Measurements from ENCODE around the gene SRGAP1. TPM values are rescaled to one million over a fixed set of nuclear protein-coding genes. Genes with fewer than 3 reads are reported as not detected.

The SRGAP1 gene
- total RNA-seq, 2 experiments from 2014 or later = 0.02 to 0.21 TPM

GRCh38 chr12:63814146-63814772 is 30.2 kb upstream of the SRGAP1 start:
- intact Hi-C loops (cut with DNase I, micrococcal nuclease) = no loop called here
- CTCF ChIA-PET = interaction anchor here (0.6 to 0.7 kb wide), 2 partner anchors 40 to 432 kb away, joined by 3 read pairs; no protein-coding TSS in a partner anchor
- DNase-seq (no peak), ATAC-seq (peak; percentile 49)
- H3K9me3 Mint-ChIP-seq (ENCODE audit: low read depth) = no peaks in the 10 kb centered on the region
- H3K4me3 Mint-ChIP-seq = no peak overlapping the region
- H3K4me1 Mint-ChIP-seq = peaks cover 21% of the 10 kb centered on the region
- H3K27ac Mint-ChIP-seq = no peak overlapping the region
- H3K36me3 Mint-ChIP-seq (ENCODE audit: low read depth) = no peaks in the 10 kb centered on the region
- peaks cover 10% of the 10 kb centered on the region for H3K27me3 Mint-ChIP-seq
- POLR2A ChIA-PET = interaction anchor here (0.6 kb wide), 1 partner anchor 565 kb away, joined by 5 read pairs; no protein-coding TSS in a partner anchor

DNA sequence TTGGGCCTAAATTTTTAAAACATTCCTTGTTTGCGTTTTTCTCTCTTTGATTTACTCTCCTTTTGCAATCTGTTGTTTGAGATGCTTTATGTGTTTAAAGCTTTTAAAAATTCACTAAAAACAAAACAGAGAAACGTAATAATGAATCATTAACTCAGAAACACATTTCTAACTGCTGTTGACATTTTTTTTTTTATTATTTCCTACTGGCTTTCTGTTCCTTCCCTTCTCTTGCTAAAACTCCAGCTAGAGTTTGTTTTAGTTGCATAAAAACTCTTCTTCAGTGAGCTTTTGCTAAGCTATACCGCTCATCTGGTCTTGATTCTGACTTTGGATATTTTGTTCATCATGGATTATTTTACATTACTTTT is 29.0 kb upstream of the SRGAP1 start:
- H3K36me3 Mint-ChIP-seq (ENCODE audit: low read depth) = peaks cover 1% of the 10 kb centered on the region
- H3K9me3 Mint-ChIP-seq (ENCODE audit: low read depth) = peaks cover 2% of the 10 kb centered on the region
- peak overlapping the region; percentile 23 for H3K27ac Mint-ChIP-seq
- H3K27me3 Mint-ChIP-seq = peaks cover 20% of the 10 kb centered on the region
- ChIA-PET CTCF (interaction anchor here (0.6 kb wide), 1 partner anchor 439 kb away, joined by 3 read pairs; no protein-coding TSS in a partner anchor), POLR2A (no interaction called here)
- H3K4me1 Mint-ChIP-seq = peaks cover 21% of the 10 kb centered on the region
- DNase-seq (no peak), ATAC-seq (no peak)
- no peak overlapping the region for H3K4me3 Mint-ChIP-seq
- intact Hi-C loops (cut with DNase I, micrococcal nuclease) = no loop called here

- Mint-ChIP-seq H3K27ac (no peak overlapping the region), H3K9me3 (ENCODE audit: low read depth) (peaks cover 2% of the 10 kb centered on the region), H3K4me1 (peaks cover 21% of the 10 kb centered on the region), H3K4me3 (no peak overlapping the region), H3K36me3 (ENCODE audit: low read depth) (peaks cover 1% of the 10 kb centered on the region), H3K27me3 (peaks cover 22% of the 10 kb centered on the region)
- POLR2A ChIA-PET = no interaction called here
- DNase-seq (no peak), ATAC-seq (no peak)
- intact Hi-C loops (cut with DNase I, micrococcal nuclease) = no loop called here
- CTCF ChIA-PET = no interaction called here
Measured at GRCh38 chr12:63816031-63816430, 28.5 kb upstream of the SRGAP1 start.

DNA sequence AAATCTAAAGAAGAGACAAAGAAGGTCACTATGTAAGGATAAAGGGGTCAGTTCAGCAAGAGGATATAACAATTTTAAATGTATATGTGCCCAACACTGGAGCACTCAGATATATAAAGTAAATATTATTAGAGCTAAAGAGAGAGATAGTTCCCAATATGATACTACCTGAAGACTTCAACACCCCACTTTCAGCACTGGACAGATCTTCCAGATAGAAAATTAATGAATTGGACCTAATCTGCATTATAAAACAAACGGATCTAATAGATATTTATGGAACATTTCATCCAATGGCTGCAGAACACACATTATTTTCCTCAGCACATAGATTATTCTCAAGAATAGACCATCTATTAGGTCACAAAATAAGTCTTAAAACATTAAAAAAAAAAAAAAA is 24.1 kb upstream of the SRGAP1 start:
- ChIA-PET CTCF (no interaction called here), POLR2A (no interaction called here)
- H3K4me3 Mint-ChIP-seq = no peak overlapping the region
- peaks cover 1% of the 10 kb centered on the region for H3K36me3 Mint-ChIP-seq (ENCODE audit: low read depth)
- no peak for ATAC-seq
- H3K27ac Mint-ChIP-seq = no peak overlapping the region
- H3K9me3 Mint-ChIP-seq (ENCODE audit: low read depth) = peaks cover 2% of the 10 kb centered on the region
- peaks cover 13% of the 10 kb centered on the region for H3K4me1 Mint-ChIP-seq
- intact Hi-C loops (cut with DNase I, micrococcal nuclease) = no loop called here
- no peak for DNase-seq
- H3K27me3 Mint-ChIP-seq = peaks cover 34% of the 10 kb centered on the region

DNA sequence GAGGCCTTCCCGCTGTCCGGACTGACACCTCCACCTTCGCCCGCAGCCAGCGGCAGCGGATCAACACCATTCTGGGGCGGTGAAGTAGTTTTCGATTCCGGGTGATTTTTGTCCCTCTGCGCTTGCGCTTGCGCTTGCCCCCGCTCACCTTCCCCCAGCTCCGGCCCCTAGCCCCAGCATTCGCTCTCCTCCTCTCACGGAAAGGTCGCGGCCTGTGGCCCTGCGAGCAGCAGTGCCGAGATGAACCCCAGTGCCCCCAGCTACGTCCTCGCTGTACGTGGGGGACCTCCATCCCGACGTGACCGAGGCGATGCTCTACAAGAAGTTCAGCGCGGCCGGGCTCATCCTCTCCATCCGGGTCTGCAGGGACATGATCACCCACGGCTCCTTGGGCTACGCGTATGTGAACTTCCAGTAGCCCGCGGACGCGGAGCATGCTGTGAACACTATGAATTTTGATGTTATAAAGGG is 22.7 kb upstream of the SRGAP1 start:
- ATAC-seq (peak; percentile 64), DNase-seq (peak; percentile 36)
- H3K27me3 Mint-ChIP-seq = peaks cover 34% of the 10 kb centered on the region
- CTCF ChIA-PET = interaction anchor here (0.8 to 1.3 kb wide), 3 partner anchors 18 to 148 kb away, joined by 3 read pairs; partner anchors contain the start of gene SRGAP1
- H3K4me3 Mint-ChIP-seq = peak overlapping the region; percentile 62
- peaks cover 2% of the 10 kb centered on the region for H3K9me3 Mint-ChIP-seq (ENCODE audit: low read depth)
- peaks cover 6% of the 10 kb centered on the region for H3K4me1 Mint-ChIP-seq
- H3K36me3 Mint-ChIP-seq (ENCODE audit: low read depth) = peaks cover 1% of the 10 kb centered on the region
- POLR2A ChIA-PET = no interaction called here
- intact Hi-C loops (cut with DNase I, micrococcal nuclease) = no loop called here
- H3K27ac Mint-ChIP-seq = peak overlapping the region; percentile 64

- ChIA-PET POLR2A (no interaction called here), CTCF (interaction anchor here (0.6 to 1.3 kb wide), 2 partner anchors 17 to 483 kb away, joined by 3 read pairs; no protein-coding TSS in a partner anchor)
- H3K9me3 Mint-ChIP-seq (ENCODE audit: low read depth) = peaks cover 2% of the 10 kb centered on the region
- peaks cover 1% of the 10 kb centered on the region for H3K36me3 Mint-ChIP-seq (ENCODE audit: low read depth)
- intact Hi-C loops (cut with DNase I, micrococcal nuclease) = no loop called here
- no peak overlapping the region for H3K4me3 Mint-ChIP-seq
- peaks cover 30% of the 10 kb centered on the region for H3K27me3 Mint-ChIP-seq
- H3K27ac Mint-ChIP-seq = no peak overlapping the region
- H3K4me1 Mint-ChIP-seq = peaks cover 6% of the 10 kb centered on the region
- no peak for ATAC-seq
- DNase-seq = no peak
Measured at GRCh38 chr12:63822352-63822751, 22.1 kb upstream of the SRGAP1 start.

DNA sequence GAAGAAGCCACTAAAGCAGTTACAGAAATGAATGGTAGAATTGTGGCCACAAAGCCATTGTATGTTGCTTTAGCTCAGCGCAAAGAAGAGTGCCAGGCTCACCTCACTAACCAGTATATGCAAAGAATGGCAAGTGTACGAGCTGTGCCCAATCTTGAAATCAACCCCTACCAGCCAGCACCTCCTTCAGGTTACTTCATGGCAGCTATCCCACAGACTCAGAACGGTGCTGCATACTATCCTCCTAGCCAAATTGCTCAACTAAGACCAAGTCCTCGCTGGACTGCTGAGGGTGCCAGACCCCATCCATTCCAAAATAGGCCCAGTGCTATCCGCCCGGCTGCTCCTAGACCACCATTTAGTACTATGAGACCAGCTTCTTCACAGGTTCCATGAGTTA is 21.5 kb upstream of the SRGAP1 start:
- no peak for ATAC-seq
- peaks cover 6% of the 10 kb centered on the region for H3K4me1 Mint-ChIP-seq
- H3K4me3 Mint-ChIP-seq = no peak overlapping the region
- DNase-seq = no peak
- intact Hi-C loops (cut with DNase I, micrococcal nuclease) = no loop called here
- peaks cover 2% of the 10 kb centered on the region for H3K9me3 Mint-ChIP-seq (ENCODE audit: low read depth)
- peaks cover 1% of the 10 kb centered on the region for H3K36me3 Mint-ChIP-seq (ENCODE audit: low read depth)
- CTCF ChIA-PET = interaction anchor here (0.6 to 1.3 kb wide), 2 partner anchors 17 to 482 kb away, joined by 3 read pairs; no protein-coding TSS in a partner anchor
- H3K27me3 Mint-ChIP-seq = peaks cover 30% of the 10 kb centered on the region
- H3K27ac Mint-ChIP-seq = no peak overlapping the region
- POLR2A ChIA-PET = no interaction called here

- Mint-ChIP-seq H3K4me1 (peaks cover 6% of the 10 kb centered on the region), H3K27me3 (peaks cover 20% of the 10 kb centered on the region)
Measured at GRCh38 chr12:63826006-63826585, 18.4 kb upstream of the SRGAP1 start.

DNA sequence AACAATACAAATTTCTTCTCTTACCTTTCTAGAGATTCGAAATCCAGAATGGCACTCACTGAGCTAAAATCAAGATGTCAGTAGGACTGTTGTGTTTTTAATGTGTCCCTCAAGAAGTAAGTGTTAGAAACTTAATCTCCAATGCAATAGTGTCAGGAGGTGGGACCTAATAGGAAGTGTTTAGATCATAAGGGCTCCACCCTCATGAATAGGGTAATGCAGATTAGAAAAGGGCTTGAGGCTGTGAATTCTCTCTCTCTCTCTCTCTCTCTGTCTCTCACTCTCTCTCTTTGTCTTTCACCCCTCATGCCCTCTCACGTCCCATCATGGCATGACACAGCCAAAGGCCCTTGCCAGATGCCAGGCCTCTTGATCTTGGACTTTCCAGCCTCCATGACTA is 15.6 kb upstream of the SRGAP1 start:
- Mint-ChIP-seq H3K4me1 (no peaks in the 10 kb centered on the region), H3K27me3 (peaks cover 11% of the 10 kb centered on the region), H3K4me3 (no peak overlapping the region), H3K9me3 (ENCODE audit: low read depth) (no peaks in the 10 kb centered on the region), H3K27ac (no peak overlapping the region), H3K36me3 (ENCODE audit: low read depth) (no peaks in the 10 kb centered on the region)
- no peak for DNase-seq
- ChIA-PET CTCF (interaction anchor here (0.9 kb wide), 1 partner anchor 46 kb away, joined by 3 read pairs; no protein-coding TSS in a partner anchor), POLR2A (no interaction called here)
- ATAC-seq = no peak
- intact Hi-C loops (cut with DNase I, micrococcal nuclease) = no loop called here

More at GRCh38 chr12:63826006-63826585, 18.4 kb upstream of the SRGAP1 start:
- Mint-ChIP-seq H3K4me3 (no peak overlapping the region), H3K27ac (no peak overlapping the region), H3K9me3 (ENCODE audit: low read depth) (no peaks in the 10 kb centered on the region), H3K36me3 (ENCODE audit: low read depth) (no peaks in the 10 kb centered on the region)
- no peak for ATAC-seq
- ChIA-PET CTCF (interaction anchor here (1.2 to 2.2 kb wide), 4 partner anchors 11 to 538 kb away, joined by 3 to 7 read pairs (median 4); no protein-coding TSS in a partner anchor), POLR2A (no interaction called here)
- intact Hi-C loops (cut with DNase I, micrococcal nuclease) = loop anchor here in 1 of 2 experiments (1.0 kb wide), 1 partner anchor 430 kb away; no protein-coding TSS in a partner anchor
- no peak for DNase-seq

DNA sequence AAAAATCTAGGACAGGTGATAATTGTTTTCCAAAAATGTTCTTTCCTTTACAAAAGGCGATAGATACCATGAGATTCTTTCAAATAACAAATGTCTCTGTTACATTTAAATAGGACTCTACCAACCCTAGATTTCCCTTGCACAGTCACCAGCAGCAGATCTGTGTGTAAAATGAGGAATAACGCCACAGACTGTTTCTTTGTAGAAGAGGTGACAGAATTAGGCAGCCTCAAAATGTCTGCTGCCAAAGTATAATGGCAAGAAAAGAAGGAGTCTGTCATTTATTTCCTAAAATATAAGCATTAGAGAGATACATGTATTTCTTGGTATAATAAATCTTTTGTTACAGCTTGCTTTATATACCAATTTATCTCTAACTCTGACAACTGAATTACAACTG is 8.5 kb upstream of the SRGAP1 start:
- ATAC-seq (no peak), DNase-seq (no peak)
- no peak overlapping the region for H3K27ac Mint-ChIP-seq
- intact Hi-C loops (cut with DNase I, micrococcal nuclease) = no loop called here
- no peaks in the 10 kb centered on the region for H3K4me1 Mint-ChIP-seq
- peaks cover 4% of the 10 kb centered on the region for H3K27me3 Mint-ChIP-seq
- ChIA-PET CTCF (interaction anchor here (0.6 to 1.9 kb wide), 6 partner anchors 9 to 1457 kb away, joined by 3 to 7 read pairs (median 3); no protein-coding TSS in a partner anchor), POLR2A (interaction anchor here (0.7 kb wide), 1 partner anchor 386 kb away, joined by 11 read pairs; no protein-coding TSS in a partner anchor)
- H3K4me3 Mint-ChIP-seq = no peak overlapping the region
- no peaks in the 10 kb centered on the region for H3K36me3 Mint-ChIP-seq (ENCODE audit: low read depth)
- H3K9me3 Mint-ChIP-seq (ENCODE audit: low read depth) = no peaks in the 10 kb centered on the region

- intact Hi-C loops (cut with DNase I, micrococcal nuclease) = no loop called here
- no peak overlapping the region for H3K4me3 Mint-ChIP-seq
- no peak for ATAC-seq
- H3K27ac Mint-ChIP-seq = no peak overlapping the region
- H3K9me3 Mint-ChIP-seq (ENCODE audit: low read depth) = no peaks in the 10 kb centered on the region
- CTCF ChIA-PET = interaction anchor here (0.5 to 1.9 kb wide), 4 partner anchors 10 to 425 kb away, joined by 3 to 7 read pairs (median 3); no protein-coding TSS in a partner anchor
- H3K4me1 Mint-ChIP-seq = no peaks in the 10 kb centered on the region
- POLR2A ChIA-PET = no interaction called here
- peaks cover 6% of the 10 kb centered on the region for H3K27me3 Mint-ChIP-seq
- no peaks in the 10 kb centered on the region for H3K36me3 Mint-ChIP-seq (ENCODE audit: low read depth)
- DNase-seq = no peak
Measured at GRCh38 chr12:63836936-63837335, 7.6 kb upstream of the SRGAP1 start.

Data from activated CD4-positive, alpha-beta T cell treated with anti-CD3 and anti-CD28 coated beads for 36 hours (primary cell).